LNCaP clone FGC (cell line): ENCODE measurements around the gene LCK.
A peak's percentile ranks its signal among the peaks of the same experiment; 100 is the strongest.
"Not testable (repeated sequence)": the region's sequence is repeated elsewhere in the genome, so short reads cannot be mapped to it uniquely, and the experiment has no call there.

ENCODE experiments used
- DNase-seq: peaks from one replicate; pipeline ENCODE4 v3.0.0-alpha.2; 2011; ENCODE audit warnings: low read depth
- H3K4me3 ChIP-seq: 2 replicates; pipeline ENCODE4 v1.5.1; 2011; ENCODE audit warnings: mild to moderate bottlenecking, low read depth, low read length, control low read depth
- CTCF ChIP-seq: IDR thresholded peaks from 2 replicates; pipeline ENCODE4 v1.5.1; 2012; ENCODE audit warnings: mild to moderate bottlenecking; ENCODE audit not compliant: control insufficient read depth, insufficient read depth; ENCODE audit errors: extremely low read depth

LCK gene

GRCh38 chr1:32275424-32275823 is 24.4 kb downstream of the LCK start:
- DNase-seq = no peak
- H3K4me3 ChIP-seq = no peak overlapping the region
- no peak for TF ChIP-seq CTCF

GRCh38 chr1:32276032-32276782 is 25.1 kb downstream of the LCK start:
- TF ChIP-seq CTCF = no peak
- DNase-seq = no peak
- no peak overlapping the region for H3K4me3 ChIP-seq

- DNase-seq, H3K4me3 ChIP-seq: not testable (repeated sequence)
Observed at GRCh38 chr1:32284777-32285176, 33.7 kb downstream of the LCK start.

- no peak for TF ChIP-seq CTCF
- no peak overlapping the region for H3K4me3 ChIP-seq
- DNase-seq = no peak
Observed at GRCh38 chr1:32285658-32286057, 34.6 kb downstream of the LCK start.

- H3K4me3 ChIP-seq = no peak overlapping the region
- TF ChIP-seq CTCF = no peak
- no peak for DNase-seq
Observed at GRCh38 chr1:32286763-32287162, 35.7 kb downstream of the LCK start.

- DNase-seq = peak; percentile 14
- no peak for TF ChIP-seq CTCF
- no peak overlapping the region for H3K4me3 ChIP-seq
Observed at GRCh38 chr1:32289256-32289655, 38.2 kb downstream of the LCK start.

GRCh38 chr1:32291145-32291707 is 40.2 kb downstream of the LCK start:
- peak overlapping the region; percentile 92 for H3K4me3 ChIP-seq
- TF ChIP-seq CTCF = no peak
- no peak for DNase-seq
